Thyroid gland (tissue), 4 donors: ENCODE data around the gene MYADML2.

Experiments
- POLR2A ChIP-seq, 2 donors: fragments of 450-650 bp; IDR thresholded peaks; one replicate each; pipeline ENCODE4 v1.6.1; 2017; ENCODE audit warnings: antibody characterized with exemption in 2 of 2, mild to moderate bottlenecking in 2 of 2, moderate library complexity in 1 of 2
- TF ChIP-seq, protein P1 (sequence below), 6 experiments: fragments of 200-600 bp in 3 of 6; fragments of 450-650 bp in 3 of 6; sonication (generic) in 3 of 6; IDR thresholded peaks; one replicate each; pipeline ENCODE4 v1.5.1; 2016 to 2019; ENCODE audit warnings: antibody characterized with exemption in 6 of 6, mild to moderate bottlenecking in 2 of 6, inconsistent platforms in 1 of 6, moderate library complexity in 1 of 6

DNA sequence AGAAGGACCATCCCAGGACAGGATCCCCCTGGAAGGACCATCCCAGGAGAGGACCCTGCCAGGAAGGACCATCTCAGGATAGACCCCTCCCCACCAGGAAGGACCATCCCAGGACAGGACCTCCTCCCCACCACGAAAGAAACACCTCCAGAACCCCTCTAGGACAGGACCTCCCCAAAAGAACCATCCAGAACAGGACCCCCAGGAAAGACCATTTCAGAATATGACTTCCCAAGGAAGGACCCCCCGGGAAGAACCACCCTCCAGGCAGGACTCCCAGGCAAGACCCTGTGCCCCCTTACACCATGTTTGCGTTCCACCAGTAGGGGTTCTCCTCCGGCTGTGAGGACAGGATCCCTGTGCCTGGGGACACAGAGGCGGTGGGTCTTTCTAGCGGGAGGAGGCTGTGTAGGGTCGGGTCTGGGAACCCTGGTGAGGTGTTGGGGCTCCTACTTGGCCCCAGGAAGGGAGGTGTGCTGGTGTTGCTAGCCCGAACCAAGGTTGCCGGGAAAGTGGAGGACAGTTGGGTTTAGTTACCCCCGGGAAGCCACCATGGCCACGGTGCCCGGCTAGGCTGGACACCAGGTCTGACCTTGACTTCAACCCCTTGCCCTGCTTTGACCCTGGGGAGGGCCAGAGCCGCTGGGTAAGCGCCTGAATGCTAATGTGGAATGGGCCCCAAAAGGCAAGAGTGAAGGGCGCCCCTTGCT, 11.8 kb upstream of the MYADML2 start:
- TF ChIP-seq, protein P1, sequence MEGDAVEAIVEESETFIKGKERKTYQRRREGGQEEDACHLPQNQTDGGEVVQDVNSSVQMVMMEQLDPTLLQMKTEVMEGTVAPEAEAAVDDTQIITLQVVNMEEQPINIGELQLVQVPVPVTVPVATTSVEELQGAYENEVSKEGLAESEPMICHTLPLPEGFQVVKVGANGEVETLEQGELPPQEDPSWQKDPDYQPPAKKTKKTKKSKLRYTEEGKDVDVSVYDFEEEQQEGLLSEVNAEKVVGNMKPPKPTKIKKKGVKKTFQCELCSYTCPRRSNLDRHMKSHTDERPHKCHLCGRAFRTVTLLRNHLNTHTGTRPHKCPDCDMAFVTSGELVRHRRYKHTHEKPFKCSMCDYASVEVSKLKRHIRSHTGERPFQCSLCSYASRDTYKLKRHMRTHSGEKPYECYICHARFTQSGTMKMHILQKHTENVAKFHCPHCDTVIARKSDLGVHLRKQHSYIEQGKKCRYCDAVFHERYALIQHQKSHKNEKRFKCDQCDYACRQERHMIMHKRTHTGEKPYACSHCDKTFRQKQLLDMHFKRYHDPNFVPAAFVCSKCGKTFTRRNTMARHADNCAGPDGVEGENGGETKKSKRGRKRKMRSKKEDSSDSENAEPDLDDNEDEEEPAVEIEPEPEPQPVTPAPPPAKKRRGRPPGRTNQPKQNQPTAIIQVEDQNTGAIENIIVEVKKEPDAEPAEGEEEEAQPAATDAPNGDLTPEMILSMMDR (IDR thresholded peaks at IDR 0.05), result no peak
- TF ChIP-seq POLR2A (IDR thresholded peaks at IDR 0.05), result no peak
